GM18505 (cell line): ENCODE measurements around the gene HNRNPM.

ENCODE experiments used
- ATAC-seq: cut with Tn5 transposase; IDR thresholded peaks from one replicate; pipeline ENCODE4 v1.9.1; 2021; ENCODE audit not compliant: unreplicated experiment
- POLR2A ChIP-seq: IDR thresholded peaks from 4 replicates; pipeline ENCODE4 v1.6.1; 2011; ENCODE audit warnings: borderline replicate concordance; ENCODE audit not compliant: insufficient read depth, insufficient read length; ENCODE audit errors: extremely low read depth

The HNRNPM gene

DNA sequence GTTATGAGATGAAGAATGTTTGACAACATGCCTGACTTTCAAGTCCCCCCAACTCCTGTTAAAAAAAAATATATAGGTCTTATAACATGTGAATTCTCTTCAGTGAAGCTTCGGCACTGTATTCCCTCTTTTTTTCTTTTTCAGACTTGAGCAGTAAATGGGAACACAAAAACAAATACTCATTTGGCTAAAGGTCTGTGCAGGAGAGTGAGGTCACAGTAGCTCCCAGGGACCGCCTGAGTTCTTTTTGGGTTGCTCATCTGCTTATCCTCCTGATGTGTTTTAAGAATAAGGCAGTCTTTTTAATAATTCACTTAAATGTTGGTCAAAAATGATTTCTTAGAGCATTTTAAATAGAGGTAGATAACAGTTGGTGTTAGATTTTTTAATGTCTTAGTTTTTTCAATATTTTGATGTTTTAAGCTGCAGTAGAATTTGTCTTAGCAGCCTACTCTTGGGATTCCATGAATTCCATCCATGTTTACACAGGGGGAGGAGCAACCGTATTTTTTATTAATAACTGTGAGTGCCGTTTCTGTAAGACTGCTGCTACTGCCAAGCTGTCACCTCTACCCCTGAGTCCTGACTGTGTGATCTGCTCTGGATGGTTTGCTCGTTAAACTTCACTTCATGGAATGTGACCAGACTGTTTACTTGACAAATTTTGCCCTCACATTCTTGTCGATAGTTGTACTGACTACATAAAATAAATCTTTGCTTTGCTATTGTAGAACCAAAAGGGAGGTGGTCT, 14.9 kb downstream of the HNRNPM start:
- no peak for ATAC-seq
- TF ChIP-seq POLR2A = no peak

DNA sequence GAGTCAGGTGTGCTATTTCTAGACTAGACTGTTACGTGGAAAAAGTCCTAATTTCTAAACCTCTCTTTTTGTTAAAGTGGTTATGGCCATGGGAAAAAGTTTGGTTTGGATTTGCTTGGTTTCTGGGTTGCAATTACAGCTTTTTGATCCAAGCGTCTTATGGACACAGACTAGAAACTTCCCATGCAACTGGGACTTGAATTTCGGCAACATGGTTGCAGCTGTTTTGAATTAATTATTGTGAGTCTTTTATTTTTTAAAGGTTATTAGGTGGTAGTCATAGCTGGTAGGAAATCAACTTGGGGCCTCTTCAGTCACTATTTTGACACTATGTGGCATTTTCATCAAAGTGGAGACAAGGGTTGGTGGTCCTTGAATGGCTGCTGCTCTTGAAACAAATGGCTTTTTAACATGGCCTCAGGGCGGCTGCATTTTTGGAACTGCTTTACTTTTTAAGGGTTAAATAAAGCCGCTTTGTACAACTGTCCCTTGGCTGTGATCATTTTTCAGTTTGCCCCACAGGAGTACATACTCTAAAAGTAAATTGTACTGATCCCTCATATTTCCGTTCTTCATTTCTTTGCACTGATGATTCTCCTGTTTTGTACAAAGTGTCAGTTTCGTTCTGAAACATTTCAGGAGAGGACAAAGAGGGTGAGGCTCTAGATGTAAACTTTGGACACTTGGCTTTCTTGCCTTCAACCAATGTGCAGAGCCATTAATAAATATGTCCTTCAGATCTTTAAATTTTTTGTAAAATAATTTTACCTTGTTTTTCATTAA, 15.9 kb downstream of the HNRNPM start:
- no peak for ATAC-seq
- TF ChIP-seq POLR2A = no peak

DNA sequence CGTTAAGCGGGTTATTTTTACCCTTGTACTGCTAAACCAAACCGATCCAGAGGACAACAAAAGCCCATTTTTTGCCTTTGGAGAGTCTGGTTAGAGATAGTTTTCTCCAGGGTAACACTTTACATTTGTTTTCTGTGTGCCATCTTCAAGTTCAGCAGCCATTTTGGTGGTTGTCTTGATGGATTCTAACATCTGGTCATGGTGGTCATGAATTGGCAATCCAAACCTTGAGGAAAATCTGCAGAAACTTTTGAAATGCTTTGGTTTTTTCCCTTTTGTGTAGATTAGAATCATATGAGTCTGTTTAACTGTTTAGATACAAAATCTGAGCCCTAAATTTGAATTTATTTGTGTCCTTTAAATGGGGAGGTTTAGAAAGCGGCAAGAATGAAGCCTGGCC, 16.6 kb downstream of the HNRNPM start:
- no peak for TF ChIP-seq POLR2A
- no peak for ATAC-seq

DNA sequence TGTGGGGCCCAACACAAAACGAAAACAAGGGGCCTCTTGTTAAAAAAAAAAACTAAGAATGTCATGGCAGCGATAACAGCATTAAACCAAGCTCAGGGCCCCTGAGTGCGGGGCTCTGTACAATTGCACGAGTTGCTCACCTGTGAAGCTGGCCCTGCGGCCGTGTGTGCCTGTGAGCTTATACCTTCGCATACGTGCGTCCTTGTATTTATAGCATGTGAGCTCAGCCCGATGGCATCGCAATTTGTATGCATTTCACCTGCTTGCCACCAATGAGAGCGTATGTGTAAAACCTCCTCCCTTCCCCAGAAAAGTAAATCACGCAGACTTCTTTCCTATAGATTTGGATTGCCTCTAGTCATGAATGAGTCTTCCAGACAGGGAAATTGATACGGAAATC, 17.1 kb downstream of the HNRNPM start:
- TF ChIP-seq POLR2A = no peak
- ATAC-seq = no peak

DNA sequence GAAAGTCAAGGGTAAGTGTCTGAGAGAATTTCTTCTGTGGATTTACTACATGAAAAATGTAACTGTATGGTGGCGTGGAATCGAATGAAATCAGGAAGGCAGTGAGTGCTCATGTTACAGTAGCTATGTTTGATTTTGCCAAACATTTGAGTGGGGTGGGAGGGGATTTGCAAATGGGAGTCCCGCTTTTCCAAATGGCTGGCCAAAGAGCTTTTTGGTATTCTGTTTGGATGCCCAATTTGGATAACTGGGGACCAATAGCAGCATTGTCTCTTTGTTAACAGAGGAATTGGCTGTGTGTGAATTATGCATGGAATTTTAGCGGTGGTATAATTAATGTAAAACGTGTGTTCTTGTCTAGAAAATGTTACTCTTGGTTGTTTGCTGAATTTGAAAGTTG, 17.8 kb downstream of the HNRNPM start:
- no peak for ATAC-seq
- TF ChIP-seq POLR2A = no peak

DNA sequence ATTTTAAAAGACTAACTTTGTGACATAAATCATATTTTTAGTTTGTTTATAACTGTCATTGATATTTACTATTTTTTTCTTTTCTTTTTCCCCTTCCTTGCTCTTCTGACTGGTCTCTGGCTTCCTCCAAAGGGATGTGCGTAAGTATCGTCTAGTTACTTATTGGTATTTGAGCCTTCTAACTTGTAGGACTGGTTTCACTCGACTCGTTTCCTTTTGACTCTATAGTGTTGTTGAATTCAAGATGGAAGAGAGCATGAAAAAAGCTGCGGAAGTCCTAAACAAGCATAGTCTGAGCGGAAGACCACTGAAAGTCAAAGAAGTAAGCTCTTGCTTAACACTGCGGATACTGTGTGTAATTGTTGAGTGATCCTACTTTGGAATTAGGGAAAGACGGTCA, 18.6 kb downstream of the HNRNPM start:
- no peak for ATAC-seq
- TF ChIP-seq POLR2A = no peak

DNA sequence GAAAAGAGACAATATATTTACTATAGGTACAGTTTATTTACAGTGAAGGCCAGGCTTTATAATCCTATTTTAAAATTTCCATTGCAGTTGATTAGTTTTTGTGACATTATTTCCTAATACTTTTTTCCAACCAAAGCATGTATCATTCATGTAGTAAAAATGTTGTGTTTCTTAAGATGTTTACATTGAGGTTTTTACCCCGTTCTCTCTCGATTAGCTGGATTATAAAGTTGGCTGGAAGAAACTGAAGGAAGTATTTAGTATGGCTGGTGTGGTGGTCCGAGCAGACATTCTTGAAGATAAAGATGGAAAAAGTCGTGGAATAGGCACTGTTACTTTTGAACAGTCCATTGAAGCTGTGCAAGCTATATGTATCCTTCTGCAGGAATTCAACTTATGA, 21.2 kb downstream of the HNRNPM start:
- no peak for ATAC-seq
- no peak for TF ChIP-seq POLR2A

DNA sequence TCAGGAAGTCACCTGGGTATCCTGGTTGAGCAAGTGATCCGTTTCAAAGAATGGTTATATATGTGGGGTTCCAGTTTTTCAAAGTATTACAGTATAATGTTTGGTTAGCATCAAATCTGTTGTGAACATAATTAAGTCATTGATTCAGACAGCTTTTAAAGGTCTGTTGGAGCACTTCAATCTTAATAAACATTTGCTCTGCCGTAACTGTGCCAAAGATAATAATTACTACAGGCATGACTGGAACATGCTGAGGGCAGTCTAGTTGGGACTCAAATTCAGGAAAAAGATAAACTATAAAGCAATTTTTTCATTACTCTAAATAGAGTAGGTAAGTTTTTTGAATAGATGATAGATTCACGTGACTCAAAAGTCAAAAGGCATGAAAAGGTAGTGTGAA, 23.3 kb downstream of the HNRNPM start:
- ATAC-seq = no peak
- no peak for TF ChIP-seq POLR2A

DNA sequence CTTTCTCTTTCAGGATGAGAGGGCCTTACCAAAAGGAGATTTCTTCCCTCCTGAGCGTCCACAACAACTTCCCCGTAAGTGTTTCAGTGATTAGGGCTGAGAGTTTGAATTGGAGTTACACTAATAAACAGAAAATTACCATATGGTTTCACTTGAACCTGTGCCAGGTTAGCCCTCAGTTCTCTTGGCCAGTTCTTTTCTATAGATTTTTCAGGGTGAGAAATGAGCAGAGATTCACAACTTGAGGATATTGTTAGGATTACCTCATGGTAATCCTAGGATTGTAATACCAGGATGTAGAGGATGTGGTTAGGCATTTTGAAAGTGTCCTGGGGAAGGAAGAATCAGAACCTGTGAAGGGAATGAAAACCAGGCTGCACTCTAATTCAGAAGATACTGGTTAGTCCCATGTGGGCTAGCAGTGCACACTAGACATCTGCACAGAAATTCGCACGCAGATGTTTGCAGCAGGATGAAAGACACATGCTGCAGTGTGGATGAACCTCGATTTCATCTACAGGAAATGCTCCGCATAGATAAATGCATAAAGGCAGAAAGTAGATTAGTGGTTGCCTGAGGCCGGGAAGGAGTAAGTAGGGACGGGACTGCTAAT, 24.1 kb downstream of the HNRNPM start:
- TF ChIP-seq POLR2A = no peak
- ATAC-seq = no peak

DNA sequence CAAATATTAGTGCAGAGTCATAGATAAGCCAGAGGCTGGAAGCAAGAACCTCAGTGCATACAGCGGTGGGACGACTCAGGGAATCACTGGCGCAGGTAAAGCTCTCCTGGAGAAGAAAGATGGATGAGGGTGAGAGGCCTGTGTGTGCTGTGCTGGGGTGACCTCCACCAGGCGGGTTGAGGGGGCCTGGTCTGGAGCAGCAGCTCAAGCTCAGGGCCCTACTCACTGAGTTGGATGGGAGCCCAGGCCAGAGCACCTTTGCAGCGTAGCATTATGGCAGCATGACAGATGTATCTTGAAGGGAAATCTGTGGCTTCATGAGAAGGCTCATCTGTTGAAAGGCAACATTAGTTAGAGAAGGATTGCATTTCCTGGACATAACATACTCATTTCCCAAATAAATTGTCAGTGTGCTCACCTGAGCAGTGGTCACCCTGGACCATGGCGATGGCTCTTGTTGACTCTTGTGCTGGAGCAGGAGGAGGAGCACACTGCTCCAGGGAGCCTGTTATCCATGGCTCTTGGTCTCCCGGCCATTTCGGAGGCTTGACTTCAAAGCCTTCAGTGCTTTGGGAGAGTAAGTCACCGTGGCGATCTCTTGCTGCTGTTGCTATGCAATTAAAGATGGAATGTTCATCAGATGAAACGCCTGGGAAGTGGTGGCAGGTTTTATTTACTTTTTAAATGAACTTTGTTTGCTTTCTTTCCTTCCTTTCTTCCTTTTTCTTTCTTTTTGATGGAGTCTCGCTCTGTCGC, 25.0 kb downstream of the HNRNPM start:
- no peak for ATAC-seq

DNA sequence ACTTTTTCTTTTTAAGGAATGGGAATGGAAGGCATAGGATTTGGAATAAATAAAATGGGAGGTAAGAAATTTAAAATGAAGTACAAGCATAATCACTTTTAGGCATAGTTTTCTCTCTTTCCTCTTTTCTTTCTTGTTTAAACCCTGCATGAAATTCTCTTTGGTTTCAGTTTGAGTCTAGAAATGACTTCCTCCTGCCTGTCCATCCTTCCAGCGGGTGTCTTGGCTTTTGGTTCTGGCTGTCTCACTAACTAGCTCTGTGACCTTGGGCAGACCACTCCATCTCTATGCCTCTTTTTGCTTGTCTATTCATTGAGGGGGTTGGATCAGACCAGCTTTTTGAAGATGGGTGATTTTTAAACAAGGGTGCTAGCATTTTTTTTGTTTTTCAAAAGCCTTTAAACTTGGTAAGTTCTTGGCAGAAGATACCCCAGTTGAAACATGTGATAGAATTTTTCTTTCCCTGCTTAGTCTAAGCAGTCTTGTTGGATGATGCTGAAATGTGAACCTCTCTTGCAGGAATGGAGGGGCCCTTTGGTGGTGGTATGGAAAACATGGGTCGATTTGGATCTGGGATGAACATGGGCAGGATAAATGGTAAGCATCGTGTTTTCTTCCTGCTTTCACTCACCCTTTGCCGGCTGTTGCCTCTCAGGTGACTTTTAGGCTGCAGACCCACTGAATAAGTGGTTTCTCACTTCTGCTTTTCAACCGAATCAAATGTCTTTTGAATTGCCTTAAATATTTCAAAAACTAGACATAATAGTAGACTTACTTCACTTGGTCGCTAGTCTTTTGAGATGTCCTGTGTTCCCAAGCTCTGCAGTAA, 29.1 kb downstream of the HNRNPM start:
- peak; percentile 52 for ATAC-seq
- TF ChIP-seq POLR2A = no peak

More for the DNA sequence above, 25.0 kb downstream of the HNRNPM start:
- no peak for TF ChIP-seq POLR2A

DNA sequence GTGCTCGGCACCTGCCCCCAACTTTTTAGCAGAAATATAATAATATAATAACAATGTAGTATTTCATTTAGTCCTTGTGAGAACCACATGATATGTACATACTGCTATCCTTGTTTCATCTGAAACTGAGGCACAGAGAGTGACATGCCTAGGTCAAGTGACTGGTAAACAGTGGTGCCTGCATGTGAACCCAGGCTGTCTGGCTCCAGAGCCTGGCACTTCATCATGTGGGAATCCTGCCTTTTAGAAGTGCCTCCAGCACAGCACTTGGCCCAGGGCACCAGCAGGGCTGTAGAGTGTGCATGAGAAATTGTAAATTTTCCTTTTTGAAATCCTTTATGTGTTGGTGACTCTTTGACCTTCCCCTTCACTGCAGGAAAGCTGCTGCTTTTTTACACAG, 30.2 kb downstream of the HNRNPM start:
- TF ChIP-seq POLR2A = no peak
- no peak for ATAC-seq

DNA sequence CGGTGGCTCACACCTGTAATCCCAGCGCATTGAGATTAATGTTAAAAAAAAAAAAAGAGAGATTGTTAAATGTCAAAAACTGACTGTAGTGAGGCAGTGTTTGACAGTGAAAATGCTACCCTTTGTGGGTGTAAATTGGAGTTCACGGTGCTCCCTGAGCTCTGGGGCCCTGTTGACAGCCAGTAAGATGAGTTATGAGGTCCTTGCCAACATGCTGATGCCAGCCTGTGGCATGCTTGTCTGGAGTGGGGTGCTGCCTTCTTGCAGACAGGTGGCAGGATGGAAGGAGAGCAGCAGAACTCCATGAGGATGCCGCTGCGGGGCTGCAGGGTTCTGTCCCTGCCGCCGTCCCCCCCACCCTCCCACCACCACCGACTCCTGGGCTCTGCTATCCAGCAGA, 31.7 kb downstream of the HNRNPM start:
- no peak for TF ChIP-seq POLR2A
- ATAC-seq = no peak

DNA sequence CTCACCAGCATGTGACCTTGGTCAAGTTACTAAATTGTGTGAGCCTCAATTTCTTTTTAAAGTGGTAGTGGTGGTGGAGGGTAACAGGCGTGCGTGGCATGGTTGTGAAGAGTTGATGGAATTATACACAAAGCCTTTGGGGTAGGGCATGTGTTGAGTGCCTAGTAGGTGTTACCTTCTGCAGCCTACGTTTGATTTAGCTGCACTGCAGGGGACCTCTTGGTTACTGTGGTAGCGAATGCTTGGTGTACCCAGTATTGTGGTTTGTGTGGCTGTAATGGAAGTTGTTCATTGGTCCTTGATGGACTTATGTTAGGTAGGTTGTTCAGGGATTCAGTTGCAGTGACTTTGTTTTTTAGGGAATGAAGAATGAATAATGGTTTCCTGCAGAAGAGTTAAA, 33.1 kb downstream of the HNRNPM start:
- no peak for TF ChIP-seq POLR2A
- no peak for ATAC-seq
